ENCODE data around the gene NPY4R2.
"Not testable (repeated sequence)": the region's sequence is repeated elsewhere in the genome, so short reads cannot be mapped to it uniquely, and the experiment has no call there.

GRCh38 chr10:47962785-47963184 lies 44.3 kb downstream of the NPY4R2 start:
- TF ChIP-seq CTCF (IDR thresholded peaks at IDR 0.05; ENCODE audit: insufficient read depth, low read length, poor library complexity, severe bottlenecking); EZH2phosphoT487 (conservative IDR thresholded peaks at IDR 0.05; ENCODE audit: low read length): not testable (repeated sequence)

Data from SU-DHL-6 (cell line).